ENCODE measurements around the gene PYROXD2. TPM values are rescaled to one million over a fixed set of nuclear protein-coding genes. Genes with fewer than 3 reads are reported as not detected.

The PYROXD2 gene
- 6.5 and 16.6 TPM in 2 replicates for total RNA-seq

GRCh38 chr10:98414932-98415730 lies at the start of gene PYROXD2:
TSS of gene PYROXD2 (minus strand) at chr10:98415182. CDS start at chr10:98415135, 47 bp downstream.

GRCh38 chr10:98446661-98447221 lies 31.8 kb upstream of the PYROXD2 start, which contains the start of gene HPS1:
TSS of gene HPS1 (minus strand) at chr10:98446935. CDS start at chr10:98443240, 3,695 bp downstream.

Other genes with a start within 250 kb of the PYROXD2 start
- gene LOXL4, start 147.0 kb downstream of the PYROXD2 start, total RNA-seq, result 46.8 and 192 TPM in 2 replicates
- 18.8 and 22.6 TPM in 2 replicates for gene HPS1, start 31.8 kb upstream of the PYROXD2 start, total RNA-seq